ENCODE measurements around the gene TRAFD1.
"Not testable (repeated sequence)": the region's sequence is repeated elsewhere in the genome, so short reads cannot be mapped to it uniquely, and the experiment has no call there.

TRAFD1 gene

GRCh38 chr12:112103758-112104503 is 21.4 kb upstream of the TRAFD1 start:
- ATAC-seq (ENCODE audit: low read depth): no peak
- no peak overlapping the region for H3K4me3 ChIP-seq (ENCODE audit: severe bottlenecking)
- no peak for TF ChIP-seq CTCF (IDR thresholded peaks at IDR 0.05; ENCODE audit: poor library complexity, severe bottlenecking)
- H3K4me1 ChIP-seq (ENCODE audit: insufficient read depth, poor library complexity, severe bottlenecking): peaks cover 7% of the 10 kb centered on the region
- no peak overlapping the region for H3K27ac ChIP-seq (ENCODE audit: poor library complexity, severe bottlenecking)
- H3K36me3 ChIP-seq (ENCODE audit: low read depth): peaks cover 55% of the 10 kb centered on the region
- no peaks in the 10 kb centered on the region for H3K27me3 ChIP-seq (ENCODE audit: insufficient read depth, poor library complexity, severe bottlenecking)
- H3K9me3 ChIP-seq (ENCODE audit: severe bottlenecking): no peaks in the 10 kb centered on the region
- DNase-seq (ENCODE audit: low spot score): no peak

- H3K36me3 ChIP-seq (ENCODE audit: low read depth): peaks cover 42% of the 10 kb centered on the region
- no peaks in the 10 kb centered on the region for H3K27me3 ChIP-seq (ENCODE audit: insufficient read depth, poor library complexity, severe bottlenecking)
- peaks cover 7% of the 10 kb centered on the region for H3K4me1 ChIP-seq (ENCODE audit: insufficient read depth, poor library complexity, severe bottlenecking)
- ATAC-seq (ENCODE audit: low read depth): no peak
- H3K4me3 ChIP-seq (ENCODE audit: severe bottlenecking): no peak overlapping the region
- DNase-seq (ENCODE audit: low spot score): no peak
- no peak for TF ChIP-seq CTCF (IDR thresholded peaks at IDR 0.05; ENCODE audit: poor library complexity, severe bottlenecking)
- no peaks in the 10 kb centered on the region for H3K9me3 ChIP-seq (ENCODE audit: severe bottlenecking)
- no peak overlapping the region for H3K27ac ChIP-seq (ENCODE audit: poor library complexity, severe bottlenecking)
These were observed 19.5 kb upstream of the TRAFD1 start for GRCh38 chr12:112105891-112106290.

GRCh38 chr12:112107306-112108201 is 17.8 kb upstream of the TRAFD1 start:
- Histone ChIP-seq H3K4me3 (ENCODE audit: severe bottlenecking) (peak overlapping the region; percentile 85), H3K36me3 (ENCODE audit: low read depth) (peaks cover 27% of the 10 kb centered on the region), H3K4me1 (ENCODE audit: insufficient read depth, poor library complexity, severe bottlenecking) (peaks cover 13% of the 10 kb centered on the region), H3K9me3 (ENCODE audit: severe bottlenecking) (no peaks in the 10 kb centered on the region), H3K27me3 (ENCODE audit: insufficient read depth, poor library complexity, severe bottlenecking) (no peaks in the 10 kb centered on the region), H3K27ac (ENCODE audit: poor library complexity, severe bottlenecking) (peak overlapping the region; percentile 91)
- no peak for TF ChIP-seq CTCF (IDR thresholded peaks at IDR 0.05; ENCODE audit: poor library complexity, severe bottlenecking)
- ATAC-seq (ENCODE audit: low read depth) (no peak; the same call in 2 of the 3 replicates), DNase-seq (ENCODE audit: low spot score) (no peak)

- peak; percentile 89 for DNase-seq (ENCODE audit: low spot score)
- no peak for TF ChIP-seq CTCF (IDR thresholded peaks at IDR 0.05; ENCODE audit: poor library complexity, severe bottlenecking)
- Histone ChIP-seq H3K9me3 (ENCODE audit: severe bottlenecking) (no peaks in the 10 kb centered on the region), H3K4me3 (ENCODE audit: severe bottlenecking) (peak within 1 kb of the TSS; percentile 85), H3K27me3 (ENCODE audit: insufficient read depth, poor library complexity, severe bottlenecking) (no peaks in the 10 kb centered on the region), H3K4me1 (ENCODE audit: insufficient read depth, poor library complexity, severe bottlenecking) (peaks cover 20% of the 10 kb centered on the region), H3K36me3 (ENCODE audit: low read depth) (peaks cover 23% of the 10 kb centered on the region), H3K27ac (ENCODE audit: poor library complexity, severe bottlenecking) (peak within 1 kb of the TSS; percentile 91)
- peak; percentile 41 for ATAC-seq (ENCODE audit: low read depth)
These were observed 16.9 kb upstream of the TRAFD1 start, which contains the start of gene NAA25 for GRCh38 chr12:112108202-112109079. Gene NAA25, minus strand, starts transcription at chr12:112108783. Its CDS starts 10 bp downstream, at chr12:112108773.

- Histone ChIP-seq H3K27ac (ENCODE audit: poor library complexity, severe bottlenecking) (peak overlapping the region; percentile 91), H3K4me1 (ENCODE audit: insufficient read depth, poor library complexity, severe bottlenecking) (peaks cover 17% of the 10 kb centered on the region)
- not testable (repeated sequence) for H3K4me3 ChIP-seq (ENCODE audit: severe bottlenecking); H3K9me3 ChIP-seq (ENCODE audit: severe bottlenecking); H3K36me3 ChIP-seq (ENCODE audit: low read depth); DNase-seq (ENCODE audit: low spot score); H3K27me3 ChIP-seq (ENCODE audit: insufficient read depth, poor library complexity, severe bottlenecking); ATAC-seq (ENCODE audit: low read depth)
These were observed 14.3 kb upstream of the TRAFD1 start for GRCh38 chr12:112110787-112111662.
